ENCODE measurements around the gene DPYSL4. TPM values are rescaled to one million over a fixed set of nuclear protein-coding genes. Genes with fewer than 3 reads are reported as not detected.

DPYSL4 gene
- total and polyA plus RNA-seq, 2 of the 4 experiments (the other 2 are of a cell fraction), result 8.1 to 30.5 TPM

GRCh38 chr10:132225073-132225848 lies 38.5 kb downstream of the DPYSL4 start:
- Histone ChIP-seq H3K4me1 (ENCODE audit: control insufficient read depth, insufficient read depth, low read length) (no peaks in the 10 kb centered on the region), H3K9me1 (ENCODE audit: insufficient read depth, low read length) (no peaks in the 10 kb centered on the region), H3K23ac (ENCODE audit: low read depth, low read length) (no peak overlapping the region), H3K18ac (ENCODE audit: low read depth, low read length) (no peak overlapping the region), H3K27me3 (ENCODE audit: control insufficient read depth, insufficient read depth, low read length) (no peaks in the 10 kb centered on the region), H3K9me3 (ENCODE audit: control insufficient read depth, insufficient read depth, low read length) (no peaks in the 10 kb centered on the region), H3K4ac (ENCODE audit: low read depth, low read length) (no peak overlapping the region), H3K14ac (replicated peaks; ENCODE audit: low read depth, low read length) (no peak overlapping the region), H4K91ac (ENCODE audit: insufficient read depth, low read depth, low read length) (no peak overlapping the region), H2BK5ac (ENCODE audit: low read depth, low read length, poor library complexity, severe bottlenecking) (no peak overlapping the region), H3K56ac (ENCODE audit: extremely low read depth, insufficient read depth, low read length) (no peak overlapping the region), H2BK15ac (ENCODE audit: low read depth, low read length) (no peak overlapping the region), H2AK5ac (ENCODE audit: low read depth, low read length) (no peak overlapping the region), H3K27ac (ENCODE audit: insufficient read depth, low read length) (no peak overlapping the region), H2BK120ac (ENCODE audit: low read depth, low read length) (no peak overlapping the region), H4K8ac (ENCODE audit: low read depth in 2 of 2, low read length in 2 of 2) (no peak overlapping the region), H4K5ac (ENCODE audit: low read depth, low read length) (no peak overlapping the region), H2AFZ (replicated peaks; ENCODE audit: low read length, poor library complexity) (no peak overlapping the region), H3K4me3 (ENCODE audit: insufficient read depth, low read depth, low read length) (no peak overlapping the region), H3K4me2 (ENCODE audit: low read depth, low read length) (no peak overlapping the region), H3K36me3 (ENCODE audit: control insufficient read depth, insufficient read depth, low read length) (no peaks in the 10 kb centered on the region), H3K9ac (ENCODE audit: low read depth, low read length) (no peak overlapping the region), H2BK20ac (ENCODE audit: low read depth, low read length) (no peak overlapping the region), H3K79me1 (ENCODE audit: low read depth in 1 of 2, low read length in 2 of 2) (no peaks in the 10 kb centered on the region), H2AK9ac (replicated peaks; ENCODE audit: low read depth, low read length, poor library complexity) (no peak overlapping the region), H4K20me1 (ENCODE audit: insufficient read depth, low read length) (no peaks in the 10 kb centered on the region)
- in situ Hi-C loops (cut with MboI; ENCODE audit: low sequenced_read_pairs), result loop anchor here (10.0 kb wide), 1 partner anchor 410 kb away; no protein-coding TSS in a partner anchor
- ChIA-PET POLR2A (ENCODE audit: unreplicated experiment) (no interaction called here), CTCF (no interaction called here)
- BruUV-seq (replicated peaks), result no TSS peak
- WGBS, 2 experiments (ENCODE audit: extremely low coverage in 2 of 2, insufficient read length in 1 of 2), result 87% methylated on average over 15 of the region's 25 CpGs; no CpG with 5 or more reads in 1 of the 2 experiments
- DNase-seq (no peak), ATAC-seq (ENCODE audit: low read depth) (no peak)
- intact Hi-C loops (cut with micrococcal nuclease), result no loop called here
- dilution Hi-C loops (cut with HindIII; ENCODE audit: low sequenced_read_pairs, unreplicated experiment), result loop anchor here (25.0 kb wide), 1 partner anchor 112 kb away; the partner anchor contains the start of gene LRRC27
- no peak for TF ChIP-seq MXI1 (IDR thresholded peaks at IDR 0.05; ENCODE audit: borderline replicate concordance, low read depth, low read length)
- TF ChIP-seq RCOR1 (IDR thresholded peaks at IDR 0.05; ENCODE audit: insufficient replicate concordance, low read length), result no peak
- no peak for TF ChIP-seq MAZ (IDR thresholded peaks at IDR 0.05; ENCODE audit: borderline replicate concordance, low read depth, low read length)
- TF ChIP-seq, protein P1, sequence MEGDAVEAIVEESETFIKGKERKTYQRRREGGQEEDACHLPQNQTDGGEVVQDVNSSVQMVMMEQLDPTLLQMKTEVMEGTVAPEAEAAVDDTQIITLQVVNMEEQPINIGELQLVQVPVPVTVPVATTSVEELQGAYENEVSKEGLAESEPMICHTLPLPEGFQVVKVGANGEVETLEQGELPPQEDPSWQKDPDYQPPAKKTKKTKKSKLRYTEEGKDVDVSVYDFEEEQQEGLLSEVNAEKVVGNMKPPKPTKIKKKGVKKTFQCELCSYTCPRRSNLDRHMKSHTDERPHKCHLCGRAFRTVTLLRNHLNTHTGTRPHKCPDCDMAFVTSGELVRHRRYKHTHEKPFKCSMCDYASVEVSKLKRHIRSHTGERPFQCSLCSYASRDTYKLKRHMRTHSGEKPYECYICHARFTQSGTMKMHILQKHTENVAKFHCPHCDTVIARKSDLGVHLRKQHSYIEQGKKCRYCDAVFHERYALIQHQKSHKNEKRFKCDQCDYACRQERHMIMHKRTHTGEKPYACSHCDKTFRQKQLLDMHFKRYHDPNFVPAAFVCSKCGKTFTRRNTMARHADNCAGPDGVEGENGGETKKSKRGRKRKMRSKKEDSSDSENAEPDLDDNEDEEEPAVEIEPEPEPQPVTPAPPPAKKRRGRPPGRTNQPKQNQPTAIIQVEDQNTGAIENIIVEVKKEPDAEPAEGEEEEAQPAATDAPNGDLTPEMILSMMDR (conservative IDR thresholded peaks at IDR 0.05; ENCODE audit: low read depth, low read length), result no peak
- TF ChIP-seq CHD1 (IDR thresholded peaks at IDR 0.05; ENCODE audit: low read depth, low read length), result no peak
- TF ChIP-seq SMC3 (IDR thresholded peaks at IDR 0.05; ENCODE audit: low read depth, low read length), result no peak
- no peak for TF ChIP-seq MAFK (IDR thresholded peaks at IDR 0.05; ENCODE audit: low read depth, low read length)
- no peak for TF ChIP-seq USF2 (IDR thresholded peaks at IDR 0.05; ENCODE audit: low read depth, low read length)
- TF ChIP-seq BHLHE40 (IDR thresholded peaks at IDR 0.05; ENCODE audit: low read depth, low read length), result no peak
- TF ChIP-seq NFE2L2 (IDR thresholded peaks at IDR 0.05; ENCODE audit: low read depth, low read length), result no peak
- TF ChIP-seq ELK1 (IDR thresholded peaks at IDR 0.05; ENCODE audit: borderline replicate concordance, low read depth, low read length), result no peak
- no peak for TF ChIP-seq RAD21 (IDR thresholded peaks at IDR 0.05; ENCODE audit: low read length)

Measured in IMR-90 (cell line).